PFSK-1 (cell line): ENCODE results near the gene FAM53A.

Experiments used
- FOXP2 ChIP-seq: optimal IDR thresholded peaks from 2 replicates; pipeline ENCODE3; 2011; ENCODE audit warnings: borderline replicate concordance, control low read depth, inconsistent platforms; ENCODE audit not compliant: insufficient read depth; ENCODE audit errors: extremely low read length, extremely low read depth
- POLR2AphosphoS5 ChIP-seq: IDR thresholded peaks from 2 replicates; pipeline ENCODE4 v1.6.1; 2012; ENCODE audit warnings: low read depth, mild to moderate bottlenecking, control low read depth, low read length, moderate library complexity
- REST ChIP-seq, 2 experiments: IDR thresholded peaks; 2 replicates each; pipeline versions ENCODE4 v1.6.1 to v1.8.0; 2011 to 2012; ENCODE audit warnings: low read depth in 2 of 2, low read length in 2 of 2, control low read depth in 1 of 2, inconsistent platforms in 1 of 2, mild to moderate bottlenecking in 1 of 2, moderate library complexity in 1 of 2; ENCODE audit not compliant: insufficient read depth in 1 of 2
- SIN3A ChIP-seq: IDR thresholded peaks from 2 replicates; pipeline ENCODE4 v1.6.1; 2012; ENCODE audit warnings: mild to moderate bottlenecking, low read length, moderate library complexity, borderline replicate concordance; ENCODE audit not compliant: insufficient read depth
- TAF1 ChIP-seq: IDR thresholded peaks from 2 replicates; pipeline ENCODE4 v1.6.1; 2012; ENCODE audit warnings: low read length, control low read depth, borderline replicate concordance; ENCODE audit not compliant: insufficient read depth

GRCh38 chr4:1658146-1658545 lies 26.0 kb downstream of the FAM53A start:
- TF ChIP-seq TAF1 = no peak
- no peak for TF ChIP-seq FOXP2
- no peak for TF ChIP-seq POLR2AphosphoS5
- TF ChIP-seq REST (IDR thresholded peaks at IDR 0.05; ENCODE audit: insufficient read depth in 1 of 2, low read depth in 2 of 2, low read length in 2 of 2) = no peak
- TF ChIP-seq SIN3A = no peak
